Measurements from ENCODE around the gene PODNL1. TPM values are rescaled to one million over a fixed set of nuclear protein-coding genes. Genes with fewer than 3 reads are reported as not detected.

Gene PODNL1
- total and polyA plus RNA-seq, 2 of the 8 experiments (the other 6 are each of a cell fraction or from before 2014, with no cell fraction given): 1.0 to 1.5 TPM

- TF ChIP-seq CHD7 (IDR thresholded peaks at IDR 0.05; ENCODE audit: insufficient replicate concordance, low read length): no peak
- TF ChIP-seq TAF7 (optimal IDR thresholded peaks at IDR 0.05; ENCODE audit: borderline replicate concordance, low read depth, low read length): no peak
- no peak for TF ChIP-seq CEBPB (IDR thresholded peaks at IDR 0.05; ENCODE audit: low read depth, low read length)
- no peak for TF ChIP-seq ZNF274 (IDR thresholded peaks at IDR 0.05; ENCODE audit: borderline replicate concordance, extremely low read depth, low read length)
- no peak for TF ChIP-seq CHD2 (IDR thresholded peaks at IDR 0.05; ENCODE audit: low read length)
Measured at GRCh38 chr19:13977803-13978202, 39.6 kb upstream of the PODNL1 start (continued).

Measured in H1 (cell line).